Measurements from ENCODE around the gene POLK.

- TF ChIP-seq CTCF (IDR thresholded peaks at IDR 0.05; ENCODE audit: insufficient read depth, low read depth, low read length): no peak
- no peak for TF ChIP-seq EZH2 (IDR thresholded peaks at IDR 0.05; ENCODE audit: insufficient read depth, low read length)
Measured at GRCh38 chr5:75524591-75524990, 12.9 kb downstream of the POLK start.

All from astrocyte (in vitro differentiated cells and primary cell).